GM12892 (cell line): Measurements from ENCODE around the gene CT47B1. TPM values are rescaled to one million over a fixed set of nuclear protein-coding genes. Genes with fewer than 3 reads are reported as not detected.
"Not testable (repeated sequence)": the region's sequence is repeated elsewhere in the genome, so short reads cannot be mapped to it uniquely, and the experiment has no call there.

ENCODE experiments used
- DNase-seq: peaks from one replicate; pipeline ENCODE4 v3.0.0; 2011; ENCODE audit not compliant: insufficient read length
- FAIRE-seq: peaks from 2 replicates; lab custom pipeline; 2011; peaks lifted over from hg19 to GRCh38; lab: Jason Lieb, UNC
- POLR2A ChIP-seq: IDR thresholded peaks from 2 replicates; pipeline ENCODE4 v1.6.1; 2011; ENCODE audit warnings: low read depth, low read length, control low read depth
- POLR2AphosphoS5 ChIP-seq: IDR thresholded peaks from 2 replicates; pipeline ENCODE4 v1.6.1; 2011; ENCODE audit warnings: low read depth, low read length, control low read depth
- TAF1 ChIP-seq: IDR thresholded peaks from 2 replicates; pipeline ENCODE4 v1.6.1; 2011; ENCODE audit warnings: low read depth, mild to moderate bottlenecking, control low read depth, low read length, borderline replicate concordance
- polyA plus RNA-seq: library from polyadenylated mRNA; unstranded; fragments of >200 nt; gene quantifications from one replicate; pipeline ENCODE4 v1.2.1, GENCODE V29; 2012; ENCODE audit warnings: missing spikeins, inconsistent platforms; ENCODE audit not compliant: missing spikeins

Gene CT47B1
- polyA plus RNA-seq, result not detected

DNA sequence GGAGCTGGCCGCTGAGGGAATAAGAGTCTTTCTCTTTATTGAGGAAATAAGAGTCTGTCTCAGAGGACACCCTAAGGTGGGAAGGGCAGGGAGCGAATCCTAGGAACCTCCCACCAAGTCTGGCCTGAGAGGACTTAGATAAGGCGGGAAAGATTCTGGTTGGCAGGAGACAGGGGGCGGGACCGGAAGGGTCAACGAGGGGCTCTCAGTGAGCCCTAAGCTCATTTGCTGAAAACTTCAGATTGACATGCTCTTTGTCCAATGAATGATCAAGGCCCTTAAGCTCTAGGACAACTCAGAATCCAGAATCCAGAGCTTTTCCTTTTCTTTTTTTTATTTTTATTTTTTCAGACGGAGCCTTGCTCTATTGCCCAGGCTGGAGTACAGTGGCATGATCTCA is at the start of gene CT47B1:
CT47B1 (minus strand) TSS at position 101 of the 400 bp plus-strand sequence. CDS start 196 bp downstream, outside the sequence.
- not testable (repeated sequence) for DNase-seq, FAIRE-seq

- TF ChIP-seq POLR2A (no peak), TAF1 (no peak), POLR2AphosphoS5 (no peak)
- FAIRE-seq (no peak), DNase-seq (no peak)
These were observed 748 bp downstream of the CT47B1 start for GRCh38 chrX:120874678-120875557.

DNA sequence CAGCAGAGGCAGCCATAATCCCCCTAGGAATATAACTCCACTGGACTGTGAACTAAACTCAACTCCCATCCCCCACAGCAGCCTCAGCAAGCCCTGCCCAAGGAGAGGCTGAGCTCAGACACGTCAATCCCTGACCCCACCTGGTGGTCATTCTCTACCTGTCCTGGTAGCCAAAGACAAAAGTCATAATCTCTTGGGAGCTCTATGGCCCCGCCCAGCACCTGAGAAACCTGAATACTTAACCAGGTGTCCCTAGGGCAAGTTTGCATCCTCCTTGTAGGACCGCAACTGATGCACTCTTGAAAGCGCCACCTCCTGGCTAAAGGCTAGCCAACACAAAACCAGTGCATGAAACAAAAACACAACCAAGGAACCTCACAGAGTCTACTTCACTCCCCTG is 18.4 kb downstream of the CT47B1 start:
- DNase-seq (no peak), FAIRE-seq (no peak)
- TF ChIP-seq TAF1 (no peak), POLR2AphosphoS5 (no peak), POLR2A (no peak)

DNA sequence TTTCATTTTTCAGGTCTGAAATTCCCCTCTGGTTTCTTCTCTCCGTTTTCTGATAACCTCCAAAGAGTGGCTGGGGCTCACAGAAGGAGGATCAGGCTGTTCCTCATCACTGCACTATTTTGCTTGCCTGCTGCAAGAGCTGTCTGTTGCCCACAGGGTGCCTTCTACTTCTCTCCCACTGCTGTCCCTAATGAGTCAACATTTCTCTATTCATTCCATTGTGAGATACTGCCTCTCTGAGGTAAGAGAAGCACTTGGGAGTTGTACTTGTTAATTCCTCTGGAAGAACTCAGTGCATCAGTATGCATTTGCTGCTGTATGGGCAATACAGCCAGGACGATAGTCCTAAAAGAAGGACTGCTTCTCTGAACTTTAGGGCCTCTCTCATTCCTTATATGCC is 34.8 kb downstream of the CT47B1 start:
- no peak for TF ChIP-seq POLR2A
- no peak for TF ChIP-seq POLR2AphosphoS5
- no peak for TF ChIP-seq TAF1
- DNase-seq, result no peak
- FAIRE-seq, result no peak

- TF ChIP-seq TAF1 (no peak), POLR2AphosphoS5 (no peak), POLR2A (no peak)
- no peak for FAIRE-seq
These were observed 36.2 kb downstream of the CT47B1 start for GRCh38 chrX:120839491-120839890.

GRCh38 chrX:120827213-120827612 is 48.5 kb downstream of the CT47B1 start:
- not testable (repeated sequence) for FAIRE-seq

More at GRCh38 chrX:120839491-120839890, 36.2 kb downstream of the CT47B1 start:
- DNase-seq, result no peak

GRCh38 chrX:120825146-120825545 is 50.5 kb downstream of the CT47B1 start:
- TF ChIP-seq TAF1 (no peak), POLR2AphosphoS5 (no peak), POLR2A (no peak)
- DNase-seq (no peak), FAIRE-seq (no peak)

More at GRCh38 chrX:120827213-120827612, 48.5 kb downstream of the CT47B1 start:
- not testable (repeated sequence) for DNase-seq

- FAIRE-seq, result no peak
- DNase-seq, result no peak
- TF ChIP-seq POLR2AphosphoS5 (no peak), POLR2A (no peak), TAF1 (no peak)
These were observed 51.6 kb downstream of the CT47B1 start for GRCh38 chrX:120824021-120824420.

GRCh38 chrX:120823556-120823955 is 52.1 kb downstream of the CT47B1 start:
- DNase-seq, result no peak
- TF ChIP-seq POLR2AphosphoS5, result no peak
- no peak for TF ChIP-seq POLR2A
- no peak for TF ChIP-seq TAF1
- no peak for FAIRE-seq
